Heart left ventricle (tissue), 13 donors: ENCODE results near the gene NSFL1C.
A peak's percentile ranks its signal among the peaks of the same experiment; 100 is the strongest.

Source experiments
- POLR2A ChIP-seq, 2 donors: fragments of 450-650 bp; IDR thresholded peaks; one replicate each; pipeline ENCODE4 v1.6.1; 2017; ENCODE audit warnings: antibody characterized with exemption in 2 of 2, mild to moderate bottlenecking in 2 of 2, moderate library complexity in 2 of 2
- TF ChIP-seq, protein P1 (sequence below), 12 donors: fragments of 200-600 bp; sonication (generic) in 4 of 12; IDR thresholded peaks; one replicate each; pipeline versions ENCODE4 v1.5.0 to v1.8.0; 2018 to 2022; ENCODE audit warnings: antibody characterized with exemption in 12 of 12, mild to moderate bottlenecking in 5 of 12
- donor health status: ischemic (EF 13 %, LVEDD 7.1; RV severe dilation, severe dysfunction).
- donor health status: DM: no; HTN: yes; CAD: no.
- donor health status: DM: no; HTN: no; CAD: no.
- donor health status: ischemic (EF 25% LVEDD 6.9; RV normal size, moderate dysfunction).
- donor health status: ischemic (EF 25% LVEDD 5.7; RV mildly dilated, moderate dysfunction).
- donor health status: ischemic (EF 35%, LVEDD 5.7; RV mildly dilated, moderate dysfunction).
- donor health status: nonischemic (EF 11% LVEDD 7.7; RV severe dilation, severe dysfunction).
- donor health status: DM: yes; HTN: yes; CAD: no.
- donor health status: PGD.
- donor health status: ischemic (EF 29% LVEDD 5.4; RV normal size, mild dysfunction).
- donor health status: nonischemic (EF 23%, LVEDD 6.1; RV moderate dilation, normal function).

DNA sequence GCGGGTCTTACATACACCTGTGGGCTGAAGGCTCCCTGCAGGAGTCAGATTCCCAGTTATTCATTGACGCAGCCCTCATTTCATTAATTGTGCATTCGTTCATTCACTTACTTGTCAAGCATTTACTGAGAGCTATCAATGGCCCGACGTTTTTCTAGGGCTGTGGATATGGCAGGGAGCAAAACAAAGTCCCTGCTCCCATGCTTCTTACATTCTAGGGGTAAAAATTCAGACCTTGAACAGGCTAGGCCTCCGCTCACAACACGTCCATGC lies 369 bp upstream of the NSFL1C start:
- TF ChIP-seq, protein P1, sequence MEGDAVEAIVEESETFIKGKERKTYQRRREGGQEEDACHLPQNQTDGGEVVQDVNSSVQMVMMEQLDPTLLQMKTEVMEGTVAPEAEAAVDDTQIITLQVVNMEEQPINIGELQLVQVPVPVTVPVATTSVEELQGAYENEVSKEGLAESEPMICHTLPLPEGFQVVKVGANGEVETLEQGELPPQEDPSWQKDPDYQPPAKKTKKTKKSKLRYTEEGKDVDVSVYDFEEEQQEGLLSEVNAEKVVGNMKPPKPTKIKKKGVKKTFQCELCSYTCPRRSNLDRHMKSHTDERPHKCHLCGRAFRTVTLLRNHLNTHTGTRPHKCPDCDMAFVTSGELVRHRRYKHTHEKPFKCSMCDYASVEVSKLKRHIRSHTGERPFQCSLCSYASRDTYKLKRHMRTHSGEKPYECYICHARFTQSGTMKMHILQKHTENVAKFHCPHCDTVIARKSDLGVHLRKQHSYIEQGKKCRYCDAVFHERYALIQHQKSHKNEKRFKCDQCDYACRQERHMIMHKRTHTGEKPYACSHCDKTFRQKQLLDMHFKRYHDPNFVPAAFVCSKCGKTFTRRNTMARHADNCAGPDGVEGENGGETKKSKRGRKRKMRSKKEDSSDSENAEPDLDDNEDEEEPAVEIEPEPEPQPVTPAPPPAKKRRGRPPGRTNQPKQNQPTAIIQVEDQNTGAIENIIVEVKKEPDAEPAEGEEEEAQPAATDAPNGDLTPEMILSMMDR (IDR thresholded peaks at IDR 0.05): peak in 2 of 12 donors; percentile 7 to 27
- no peak for TF ChIP-seq POLR2A (IDR thresholded peaks at IDR 0.05)
